ENCODE measurements around the gene RAI2.

The RAI2 gene

DNA sequence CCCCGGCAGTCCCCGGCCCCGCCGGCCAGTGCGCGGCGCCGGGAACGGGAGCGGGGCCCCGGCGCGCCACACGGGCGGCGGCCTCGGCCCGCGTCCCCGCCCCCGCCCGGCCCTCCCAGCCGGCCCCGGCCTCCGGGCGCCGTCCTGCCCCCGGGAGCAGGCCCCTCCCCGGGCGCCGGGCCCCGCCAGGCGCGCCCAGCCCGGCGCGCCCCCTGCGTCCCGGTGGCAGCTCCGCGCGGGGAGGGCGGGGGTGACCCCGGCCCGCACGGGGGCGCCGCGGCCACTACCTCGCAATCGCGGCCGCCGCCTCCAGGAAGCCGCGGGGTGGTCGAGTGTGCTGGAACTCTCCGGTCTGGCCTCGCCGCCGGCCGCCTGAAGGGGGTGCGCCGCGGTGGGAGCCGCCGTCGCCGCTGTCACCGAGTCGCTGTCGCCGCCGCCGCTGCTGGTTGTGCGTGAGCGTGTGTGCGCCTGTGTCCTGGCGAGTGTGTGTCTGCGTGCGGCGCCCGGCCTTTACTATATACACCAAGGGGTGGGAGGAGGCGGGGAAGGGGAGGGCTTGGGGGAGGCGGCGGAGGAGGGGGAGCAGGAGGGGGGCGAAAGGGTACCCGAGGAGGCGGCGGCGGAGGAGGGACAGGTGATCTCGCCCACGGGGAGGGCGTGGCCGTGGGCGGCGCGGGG, at the start of gene RAI2:
Gene RAI2 (minus strand): TSS at position 488 of the 678 bp plus-strand sequence. CDS start 59,288 bp downstream, outside the sequence.
- peak; percentile 40 for DNase-seq

DNA sequence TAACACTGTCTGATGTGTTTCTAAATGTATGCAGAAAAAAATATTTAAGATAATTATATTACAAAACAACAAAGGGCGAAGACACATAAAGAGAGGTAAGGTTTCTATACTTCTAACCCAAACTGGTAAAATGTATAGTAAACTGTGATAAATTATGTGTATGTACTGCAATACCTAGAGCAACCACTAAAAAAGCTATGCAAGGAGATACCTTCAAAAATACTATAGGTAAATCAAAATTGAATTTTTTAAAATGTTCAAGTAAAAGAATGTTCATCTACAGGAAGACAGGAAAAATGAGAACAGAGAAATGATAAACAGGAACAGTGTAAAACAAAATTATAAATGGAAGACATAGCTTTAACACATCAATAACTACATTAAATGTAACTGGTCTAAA, 27.3 kb upstream of the RAI2 start:
- no peak for DNase-seq

DNA sequence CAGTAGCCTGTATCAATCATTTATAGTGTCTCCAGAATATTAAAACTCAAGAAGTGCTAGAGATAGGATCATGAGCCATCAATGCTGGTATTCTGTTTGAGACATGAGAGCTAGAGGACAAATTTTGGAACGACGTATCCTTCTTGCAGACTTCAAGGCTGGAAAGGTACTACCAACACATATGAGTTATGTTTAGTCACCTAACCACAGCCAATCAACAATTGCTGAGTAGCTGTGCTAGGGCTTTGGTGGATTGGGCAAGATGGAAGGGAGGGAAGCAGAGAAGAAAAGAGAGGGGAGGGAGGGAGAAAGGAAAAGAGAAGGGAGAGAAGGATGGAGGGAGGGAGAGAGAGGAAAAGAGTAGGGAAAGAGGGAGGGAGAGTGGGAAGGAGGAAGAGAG, 21.6 kb upstream of the RAI2 start:
- DNase-seq = no peak

DNA sequence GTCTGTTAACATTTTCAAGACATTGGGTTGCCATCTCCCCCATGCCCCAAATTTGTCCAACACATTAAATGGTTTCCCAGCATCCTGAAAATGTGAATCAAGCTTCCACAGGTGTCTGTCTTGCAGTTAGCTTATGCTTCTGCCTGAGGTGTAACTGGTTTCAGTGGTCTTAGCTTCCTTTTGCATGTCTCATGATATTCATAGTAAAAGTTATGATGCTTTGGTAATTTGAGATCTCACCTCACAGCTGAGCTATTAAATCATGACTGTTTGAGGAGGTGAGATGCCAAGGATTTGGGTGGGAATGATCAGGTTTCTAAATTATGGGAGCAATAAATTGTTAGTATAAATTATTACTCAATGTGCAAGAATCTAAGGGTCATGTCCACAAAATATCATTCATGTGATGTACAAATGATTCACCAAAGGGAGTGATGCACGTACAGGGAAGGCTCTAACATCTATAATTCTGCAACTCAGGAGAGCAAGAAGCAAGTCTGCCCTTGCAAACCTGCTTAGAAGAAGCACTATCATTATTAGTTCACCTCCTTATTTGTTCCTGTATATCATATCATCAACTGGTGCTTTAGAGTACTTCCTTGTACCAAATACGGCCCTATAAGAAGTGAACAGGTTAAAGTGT, 17.1 kb upstream of the RAI2 start:
- DNase-seq = no peak

DNA sequence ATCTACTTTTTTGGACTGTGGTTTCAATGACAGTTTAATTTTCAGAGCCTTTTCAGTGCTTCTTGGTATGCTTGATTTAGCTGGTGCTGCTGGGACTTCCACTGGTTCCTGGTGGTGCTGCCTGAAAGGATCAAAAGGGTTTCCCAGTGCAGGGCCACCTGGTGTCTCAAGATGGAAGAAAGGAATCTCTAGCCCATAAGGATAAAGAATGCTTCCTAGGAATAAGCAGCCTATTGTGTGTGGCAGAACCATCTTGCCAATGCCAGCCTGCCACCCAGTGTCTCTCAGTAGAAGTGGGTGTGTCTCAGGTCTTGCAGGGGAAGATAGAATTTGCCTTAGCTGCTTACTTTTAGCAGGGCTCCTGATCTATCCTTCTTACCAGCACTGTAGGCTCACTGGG, 15.0 kb upstream of the RAI2 start:
- peak; percentile 2 for DNase-seq

DNA sequence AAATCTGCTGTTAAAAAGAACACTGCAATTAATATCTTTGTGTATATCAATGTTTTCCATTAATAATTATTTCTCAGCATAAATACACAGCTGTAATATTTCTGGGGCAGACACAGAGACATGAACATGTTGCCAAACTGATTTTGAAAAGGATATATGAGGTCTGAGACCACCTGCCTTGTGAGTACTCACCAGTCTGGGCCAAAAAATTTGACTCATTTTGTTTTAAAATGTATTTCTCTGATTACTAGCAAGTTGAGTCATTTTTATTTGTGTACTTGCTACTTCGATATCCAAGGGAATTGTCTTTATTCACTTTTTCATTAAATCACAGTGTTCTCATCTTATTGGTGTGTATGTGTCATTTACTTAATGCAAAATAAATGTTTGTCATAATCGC, 8.5 kb upstream of the RAI2 start:
- no peak for DNase-seq

DNA sequence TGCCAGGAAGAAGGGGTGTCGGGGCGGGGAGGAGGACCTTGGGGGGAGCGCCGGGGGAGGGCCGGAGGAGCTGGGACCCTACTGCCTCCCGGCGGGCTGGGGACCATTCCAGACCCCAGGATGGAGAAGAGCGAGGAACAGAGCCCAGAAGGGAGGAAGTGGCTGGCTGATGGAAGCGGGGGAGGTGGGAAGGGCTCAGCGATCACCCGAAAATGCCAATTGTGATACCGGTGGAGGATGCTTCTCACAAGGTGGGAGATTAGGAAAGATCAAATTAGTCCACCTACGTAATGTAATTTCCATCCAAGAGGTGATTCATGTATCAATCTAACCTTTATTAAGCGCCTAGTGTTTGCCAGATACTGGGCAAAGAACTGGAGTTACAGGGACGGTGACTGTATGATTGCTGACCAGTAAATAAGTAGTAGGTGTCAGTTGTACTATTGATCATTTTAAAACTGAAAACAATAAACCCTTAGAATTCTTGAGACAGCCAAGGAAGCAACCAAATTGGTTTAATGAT, 452 bp upstream of the RAI2 start:
- DNase-seq = peak; percentile 16

DNA sequence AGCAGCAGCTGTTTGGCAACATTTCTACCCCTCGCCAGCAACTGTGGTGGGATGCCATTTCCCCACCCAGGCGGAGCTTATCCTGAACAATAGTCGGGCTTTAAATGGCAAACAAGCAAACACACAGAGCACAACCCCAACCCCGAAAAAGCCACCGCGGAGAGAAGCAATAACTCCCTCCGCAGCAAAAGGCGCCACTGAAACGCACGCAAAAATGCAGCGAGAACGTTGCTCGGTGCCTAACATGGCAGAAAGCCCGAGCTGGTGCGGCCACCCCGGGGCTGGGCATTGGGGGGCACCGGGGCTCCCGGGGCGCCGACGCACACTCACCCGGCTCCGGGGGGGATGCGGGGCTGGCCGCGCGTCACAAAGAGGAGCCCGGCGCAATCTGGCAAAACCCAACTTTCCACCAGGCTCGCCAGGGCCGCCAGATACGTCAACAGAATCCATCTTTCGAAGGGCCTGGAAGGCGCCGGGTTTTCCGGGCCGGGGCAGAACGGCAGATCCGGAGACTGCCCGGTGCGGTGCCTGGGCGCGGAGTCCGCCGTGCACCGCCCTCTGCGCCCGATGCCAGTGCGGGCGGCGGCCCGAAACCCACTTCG, 818 bp downstream of the RAI2 start:
- no peak for DNase-seq

DNA sequence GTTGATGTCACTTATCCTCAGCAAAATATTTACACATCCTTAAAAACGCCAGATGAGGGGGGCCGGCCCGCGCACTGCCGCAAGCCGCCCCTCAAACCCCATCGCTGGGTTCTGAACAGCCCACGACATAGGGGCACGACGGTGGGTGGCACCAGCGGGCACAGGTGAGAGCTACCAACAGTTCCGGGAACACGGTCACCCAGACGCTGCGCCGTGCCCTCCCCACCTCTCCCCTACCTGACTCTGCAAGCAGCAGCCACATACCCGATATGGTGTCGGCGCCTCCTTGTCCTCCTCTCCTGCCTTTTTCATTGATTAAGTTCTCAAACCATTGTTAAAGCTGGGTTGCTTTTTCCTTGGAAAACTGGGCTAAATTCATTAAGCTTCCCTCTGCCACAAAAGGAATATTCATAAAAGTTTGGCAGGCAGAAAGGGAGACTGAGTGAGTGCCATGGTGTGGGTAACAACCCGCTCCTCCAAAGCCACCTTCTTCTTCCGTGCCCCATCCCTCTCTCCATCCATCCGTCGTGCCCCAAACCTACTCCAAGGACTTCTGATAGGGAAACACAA, 1.4 kb downstream of the RAI2 start:
- DNase-seq = no peak

DNA sequence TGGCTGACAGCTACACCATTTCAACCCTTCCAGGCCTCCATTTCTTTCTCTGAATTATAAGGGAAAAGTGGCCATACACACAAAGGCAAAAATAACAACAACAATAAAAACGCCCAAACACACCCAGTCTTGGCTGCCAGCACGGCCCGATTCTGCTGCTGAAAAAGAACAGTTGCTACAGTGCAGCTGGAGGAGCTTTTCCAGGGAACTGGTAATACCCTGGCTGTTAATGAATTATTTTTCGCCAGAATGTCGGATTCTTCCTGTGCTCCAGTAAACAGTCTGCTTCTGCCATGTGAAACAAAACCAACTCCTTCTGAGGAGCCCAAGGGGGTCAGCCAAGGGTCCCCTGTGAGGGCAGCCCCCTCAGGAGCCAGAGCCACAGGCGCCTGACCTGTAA, 6.6 kb downstream of the RAI2 start:
- DNase-seq = no peak

DNA sequence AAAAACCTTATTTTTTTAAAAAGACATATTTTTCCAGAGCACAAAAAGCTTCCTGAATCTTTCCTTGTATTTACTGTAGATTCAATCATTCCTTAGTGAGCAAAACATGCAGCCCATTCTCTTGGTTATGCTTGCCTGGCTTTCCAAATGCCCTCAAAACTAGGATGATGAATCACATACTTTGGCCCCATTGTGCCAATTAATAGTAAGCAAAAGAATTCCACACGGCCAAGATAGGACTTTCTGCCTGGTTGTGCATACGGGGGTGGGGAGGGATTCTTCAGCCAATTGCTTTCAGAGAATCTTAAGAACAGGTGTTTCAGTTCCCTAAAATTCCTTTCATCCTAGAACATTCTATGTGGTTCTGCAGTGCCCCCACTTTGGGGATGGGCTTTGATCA, 7.0 kb downstream of the RAI2 start:
- no peak for DNase-seq

DNA sequence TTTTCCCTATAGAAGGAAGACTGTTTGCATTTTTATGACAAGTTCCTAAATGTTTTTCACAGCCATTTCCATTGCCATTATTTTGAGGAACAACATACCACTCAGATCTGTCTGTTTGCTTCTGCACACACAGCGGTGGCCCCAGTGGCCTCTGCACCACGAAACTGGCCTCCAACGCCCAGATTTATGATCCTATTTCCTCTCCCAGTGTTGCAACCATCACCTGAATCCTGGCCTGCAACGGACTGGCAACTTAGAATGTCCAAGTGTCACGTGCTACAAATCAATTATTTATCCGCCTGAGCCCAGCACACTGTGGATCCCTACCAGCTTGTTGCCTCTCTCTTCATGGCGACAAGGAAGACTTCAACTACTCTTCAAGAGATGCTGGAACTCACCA, 9.2 kb downstream of the RAI2 start:
- DNase-seq = no peak

DNA sequence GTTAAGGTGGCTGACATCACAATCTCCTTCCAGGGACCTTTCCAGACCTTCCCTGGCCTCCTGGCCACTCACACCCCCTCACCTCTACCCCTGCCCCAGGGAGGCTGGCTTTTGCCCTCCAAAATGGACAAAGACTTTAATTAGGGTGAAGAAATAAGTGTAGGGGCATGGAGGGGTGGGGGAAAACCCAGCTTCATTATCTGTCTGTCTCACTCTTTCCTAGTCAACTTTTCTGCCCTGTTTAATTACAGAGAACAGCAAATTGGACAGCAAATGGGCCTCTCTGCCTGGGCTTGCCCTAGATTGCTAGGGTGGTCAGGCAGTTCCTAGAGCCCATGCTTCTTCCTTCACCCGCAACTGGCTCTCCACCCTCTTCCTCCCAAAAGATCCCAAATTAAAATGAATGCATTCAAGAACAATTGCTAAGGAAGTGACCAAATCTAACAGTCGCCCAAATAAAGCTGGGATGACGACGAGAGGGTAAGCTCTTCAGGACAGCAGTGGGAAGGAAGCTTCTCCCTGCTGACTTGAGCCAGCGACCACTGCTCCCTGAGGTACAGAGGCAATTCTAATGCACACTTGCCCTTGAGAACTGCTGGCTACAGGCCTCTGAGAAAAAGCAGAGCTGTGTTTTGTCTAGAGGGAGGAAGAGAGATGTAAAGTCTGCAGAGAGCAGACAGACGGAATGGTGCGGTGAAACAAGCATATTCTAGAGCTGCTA, 12.4 kb downstream of the RAI2 start:
- no peak for DNase-seq

DNA sequence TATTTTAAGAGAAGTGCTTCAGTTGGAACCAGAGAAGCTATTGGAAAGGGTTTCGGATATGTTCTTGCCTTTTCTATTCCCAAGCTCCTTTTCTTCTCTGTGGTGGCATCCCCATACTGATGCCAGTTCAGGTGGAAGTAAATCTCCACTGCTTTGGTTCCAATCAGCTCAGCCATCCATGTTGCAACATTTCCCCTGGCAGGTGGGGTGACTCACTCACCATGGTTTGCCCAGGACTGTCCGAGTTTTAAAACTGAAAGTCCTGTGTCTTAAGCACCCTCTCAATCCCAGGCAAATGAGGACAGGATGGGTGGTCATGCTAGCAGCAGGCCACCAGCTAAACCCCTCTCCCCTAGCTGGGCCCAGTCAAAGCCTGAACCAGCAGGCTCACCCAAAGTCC, 15.1 kb downstream of the RAI2 start:
- DNase-seq = no peak

DNA sequence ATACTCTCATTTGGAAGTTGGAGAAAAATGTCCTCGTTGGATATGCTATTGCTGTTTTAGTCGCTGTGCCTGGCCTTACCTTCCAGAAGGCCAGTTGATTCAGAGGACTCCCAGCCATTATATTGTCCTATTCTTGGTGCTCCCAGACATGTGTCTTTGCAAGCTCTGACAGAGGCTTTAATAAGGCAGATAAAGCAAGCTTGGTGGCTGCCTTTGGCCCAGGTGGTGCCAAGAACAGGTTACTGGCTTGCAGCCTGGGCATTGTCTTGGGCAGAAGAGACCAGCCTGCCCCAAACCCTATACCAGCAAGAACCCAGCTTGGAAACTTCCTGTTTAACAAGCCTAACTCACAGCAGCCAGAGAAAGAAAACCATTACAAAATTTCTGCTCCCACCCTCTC, 16.9 kb downstream of the RAI2 start:
- DNase-seq = no peak

DNA sequence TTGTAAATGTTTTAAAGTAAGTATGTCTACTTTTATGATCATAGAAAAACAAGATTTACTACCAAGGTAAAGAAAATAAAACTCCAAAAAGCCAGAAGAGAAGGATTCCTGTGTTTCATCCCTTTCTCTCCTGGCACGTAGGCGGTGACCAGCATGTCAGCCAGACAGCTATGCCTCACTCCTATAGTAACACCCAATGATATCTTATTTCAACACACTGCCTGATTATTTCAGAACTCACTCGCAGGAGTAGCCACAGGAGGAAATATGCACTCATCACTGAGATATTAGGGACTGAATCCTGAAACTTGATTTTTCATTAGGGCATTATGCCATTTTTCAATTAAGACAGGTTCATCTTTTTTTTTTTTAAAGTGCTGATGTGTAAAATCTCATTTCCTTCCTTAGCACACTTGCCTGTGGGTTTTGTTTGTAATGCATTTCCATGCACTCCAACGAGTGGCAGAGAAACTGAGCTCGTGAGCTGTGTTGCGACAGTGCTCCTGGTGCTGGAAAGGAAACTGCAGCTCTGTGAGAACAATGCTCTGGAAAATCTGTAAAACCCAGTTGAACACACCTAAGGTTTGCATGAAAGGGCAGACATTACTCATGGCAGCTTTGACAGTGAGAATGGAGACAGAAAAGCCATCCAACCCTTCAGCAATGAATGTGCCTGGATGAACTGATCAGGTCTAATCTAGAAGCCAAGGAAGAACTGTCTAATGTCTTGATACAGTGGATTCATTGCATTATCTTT, 18.2 kb downstream of the RAI2 start:
- no peak for DNase-seq

DNA sequence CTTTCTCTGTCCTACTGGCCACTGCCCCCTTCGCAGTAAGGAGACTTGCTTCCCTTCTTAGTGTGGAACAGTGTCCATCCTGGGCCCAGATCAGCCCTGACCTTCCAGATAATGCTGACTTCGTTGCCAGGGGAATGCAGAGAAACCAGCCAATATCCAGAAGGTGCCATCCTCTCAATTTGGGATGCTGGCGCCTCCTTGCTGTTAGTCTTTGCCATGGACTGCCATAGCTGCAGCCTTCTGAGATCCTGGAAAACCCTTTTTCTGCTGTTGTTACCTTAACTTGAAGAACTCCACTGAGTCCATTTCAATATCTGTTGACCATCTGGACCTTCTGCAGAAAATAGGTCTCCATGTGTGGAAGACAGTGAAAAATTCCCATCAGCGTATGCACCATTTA, 21.8 kb downstream of the RAI2 start:
- DNase-seq = no peak

DNA sequence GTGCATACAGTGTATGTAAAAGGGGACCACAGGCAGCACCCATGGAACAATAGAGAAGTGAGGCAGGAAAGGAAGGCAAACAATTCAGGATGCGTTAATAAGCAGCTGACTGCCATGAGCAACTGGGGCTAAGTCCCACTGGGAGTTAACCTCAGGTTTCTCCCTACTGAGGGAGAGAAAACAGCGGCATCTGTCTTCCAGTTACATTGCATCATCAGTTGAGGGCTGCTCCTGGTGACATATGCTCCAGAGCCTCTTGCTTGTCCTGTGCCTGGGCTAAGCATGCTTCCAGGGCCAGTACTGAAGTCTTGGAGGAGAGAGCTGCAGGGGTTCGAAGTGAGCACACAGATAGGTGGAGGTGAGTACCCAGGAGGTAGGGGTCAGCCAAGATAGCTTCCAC, 24.3 kb downstream of the RAI2 start:
- DNase-seq = peak; percentile 89

DNA sequence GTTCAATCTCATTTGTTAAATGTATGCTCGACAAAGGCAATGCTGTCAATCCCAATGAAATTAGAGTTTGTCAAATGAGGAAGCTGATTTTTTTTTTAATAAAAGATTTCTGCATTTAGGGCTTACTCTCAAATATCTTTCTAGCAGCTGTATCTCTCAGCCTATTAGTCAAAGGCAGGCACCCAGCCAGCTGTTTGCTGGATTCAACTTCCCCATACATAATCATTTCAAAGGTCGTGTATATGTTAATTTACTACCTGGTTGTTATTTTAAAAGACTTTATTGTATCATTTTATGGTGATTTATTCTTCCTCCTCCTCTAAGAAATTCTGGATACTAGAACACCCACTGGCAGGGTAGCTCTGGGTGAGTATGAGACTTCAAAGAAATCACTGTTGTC, 27.1 kb downstream of the RAI2 start:
- no peak for DNase-seq

DNA sequence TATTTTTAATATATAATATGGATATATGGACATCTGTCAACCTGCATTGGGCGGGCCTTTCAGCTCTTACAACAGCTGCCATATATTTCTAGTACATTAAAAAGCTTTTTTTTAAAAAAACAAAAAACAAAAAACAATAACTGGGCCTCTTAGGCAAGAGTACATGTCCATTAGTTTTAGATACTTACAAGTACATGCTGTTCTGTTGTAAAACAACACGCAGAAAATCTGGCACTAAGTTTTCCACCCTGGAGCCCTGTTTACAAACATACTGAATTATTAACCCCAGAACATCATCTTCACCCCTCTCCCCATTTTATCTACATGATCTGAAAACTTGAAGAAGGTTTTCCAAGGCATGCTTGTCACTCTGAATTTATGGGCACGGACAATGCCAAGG, 29.8 kb downstream of the RAI2 start:
- no peak for DNase-seq

DNA sequence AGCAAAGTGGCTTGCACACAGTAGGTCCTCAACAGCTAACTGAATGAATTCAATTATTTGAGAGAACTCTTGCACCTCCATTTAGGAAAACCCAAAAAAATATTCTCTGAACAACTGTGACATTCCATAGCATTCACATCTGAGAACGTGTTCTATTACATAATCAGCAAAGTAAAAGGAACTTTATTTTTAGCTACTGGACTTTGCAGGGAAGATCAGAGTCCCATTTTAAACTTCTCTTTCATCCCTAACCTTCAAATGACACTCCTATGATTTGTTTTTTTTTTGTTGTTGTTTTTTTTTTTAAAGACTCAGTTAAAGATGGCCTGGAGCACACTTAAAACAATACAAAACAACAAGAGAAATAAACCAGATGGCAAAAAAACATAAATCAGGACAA, 30.9 kb downstream of the RAI2 start:
- DNase-seq = no peak

DNA sequence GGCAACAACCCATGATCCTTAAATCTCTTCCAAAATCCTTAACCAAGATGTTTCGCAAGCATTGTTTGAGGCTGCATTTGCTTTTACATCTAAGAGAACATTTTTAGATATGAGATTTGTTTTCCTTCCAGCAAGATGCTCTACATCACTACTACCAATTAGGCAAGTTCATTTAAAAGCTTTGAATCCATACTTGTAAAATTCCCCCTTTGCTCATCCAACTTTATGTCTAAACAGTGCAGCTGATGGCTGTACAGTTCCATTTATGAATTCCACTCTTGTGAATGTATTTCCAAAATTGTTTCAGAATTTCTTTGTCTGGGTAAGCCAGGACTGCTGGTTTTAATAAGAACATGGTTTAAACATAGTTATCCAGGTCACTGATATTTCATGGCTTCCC, 31.5 kb downstream of the RAI2 start:
- no peak for DNase-seq

DNA sequence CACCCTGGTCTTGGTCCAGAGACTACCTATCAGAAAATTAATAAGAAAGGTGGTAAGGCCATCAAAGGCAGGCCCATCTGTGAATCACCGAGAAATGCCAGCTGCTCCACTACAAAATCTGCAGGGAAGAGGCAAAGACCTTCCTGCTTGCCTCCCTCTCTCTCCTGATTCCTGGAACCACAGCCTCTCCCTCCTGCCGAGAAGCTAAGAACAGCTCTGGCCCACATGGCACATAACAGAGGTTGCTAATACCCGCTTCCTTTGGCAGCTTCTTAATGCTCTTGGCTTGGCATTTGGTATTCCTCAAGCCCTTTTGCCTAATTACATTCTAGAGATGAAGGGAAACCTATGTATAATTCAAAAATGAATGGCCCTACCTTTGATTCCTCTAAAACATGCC, 32.9 kb downstream of the RAI2 start:
- DNase-seq = no peak

All from NCI-H82 (cell line).